Fibroblast of skin of abdomen (primary cell): ENCODE data around the gene BANF1.
A peak's percentile ranks its signal among the peaks of the same experiment; 100 is the strongest.

Experiments used
- DNase-seq: peaks from one replicate; pipeline ENCODE4 v3.0.0-alpha.2; 2013

BANF1 gene

DNA sequence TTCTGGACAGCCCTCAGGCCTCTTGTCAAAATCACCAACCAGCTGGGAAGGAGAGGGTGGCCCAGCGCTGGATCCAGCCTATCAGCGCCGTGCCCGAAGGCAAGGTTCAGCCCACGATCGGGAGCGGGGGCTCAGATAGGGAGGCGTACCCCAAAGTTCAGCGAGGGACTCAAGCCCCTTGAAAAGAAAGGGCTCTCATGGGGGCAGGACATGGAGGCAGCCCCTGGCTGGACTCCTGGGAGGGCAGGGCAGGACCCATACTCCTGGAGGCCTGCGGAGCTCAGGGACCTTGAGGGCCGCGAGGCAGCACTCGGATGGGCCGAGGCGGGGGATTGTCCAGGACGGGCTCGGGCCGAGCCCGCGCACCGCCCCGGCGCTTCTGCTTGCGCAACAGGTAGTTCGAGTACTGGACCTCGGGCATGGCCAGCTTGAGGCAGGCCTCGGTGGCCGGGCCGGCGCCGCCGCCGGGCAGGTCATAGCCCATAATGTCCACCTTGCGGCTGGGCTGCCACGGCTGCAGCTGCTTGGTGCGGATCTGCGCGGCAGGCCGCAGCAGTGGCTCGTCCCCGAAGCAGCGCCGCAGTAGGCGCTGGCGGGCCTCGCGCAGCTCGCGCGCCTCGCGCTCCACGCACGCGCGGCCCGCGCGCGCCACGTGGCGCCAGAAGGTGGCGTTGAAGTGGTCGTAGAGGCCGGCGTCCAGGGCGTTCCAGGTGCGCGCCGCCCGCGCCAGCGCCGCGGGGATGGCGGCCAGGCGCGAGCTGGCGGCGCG, 40.1 kb downstream of the BANF1 start:
- DNase-seq: no peak

DNA sequence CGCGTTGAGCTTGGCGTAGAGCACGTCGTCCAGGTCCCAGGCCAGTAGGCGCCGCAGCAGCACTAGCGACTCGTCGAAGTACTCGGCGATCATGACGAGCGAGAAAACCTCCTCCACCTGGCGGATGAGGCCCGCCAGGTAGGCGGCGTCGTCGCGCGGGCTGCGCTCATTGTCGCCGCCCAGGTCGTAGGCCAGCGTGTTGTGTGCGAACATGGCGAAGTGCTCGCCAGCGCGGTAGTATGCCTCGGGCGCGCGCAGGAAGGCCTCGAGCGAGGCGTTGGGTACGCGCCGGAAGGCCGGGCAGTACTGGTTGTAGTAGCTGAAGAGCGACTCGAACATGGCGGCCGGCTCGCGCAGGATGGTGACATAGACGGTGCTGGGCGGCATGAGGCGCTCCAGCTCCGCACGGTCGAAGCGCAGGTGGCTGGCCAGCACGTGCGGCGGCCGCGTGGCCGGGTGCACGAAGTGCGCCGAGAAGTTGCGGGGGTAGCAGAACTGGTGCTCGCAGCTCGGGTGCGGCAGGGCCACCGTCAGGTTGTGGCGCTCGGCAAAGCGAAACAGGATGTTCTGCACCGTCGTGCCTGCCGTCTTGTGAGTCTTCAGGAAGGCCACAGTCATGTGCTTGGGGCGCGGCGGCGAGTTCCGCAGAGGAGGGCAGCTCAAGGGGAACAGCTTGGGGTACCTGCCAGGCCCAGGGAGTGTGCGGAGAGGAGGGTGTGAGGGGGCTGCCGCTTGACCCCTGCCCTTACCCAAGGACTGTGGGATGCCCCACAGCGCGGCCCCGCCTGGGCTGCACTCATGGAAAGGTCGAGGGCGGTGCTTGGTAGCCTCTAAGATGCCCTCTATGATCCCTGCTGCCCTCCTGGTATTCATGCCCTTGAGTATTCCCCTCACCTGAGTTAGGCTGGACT, 40.9 kb downstream of the BANF1 start:
- DNase-seq: no peak

DNA sequence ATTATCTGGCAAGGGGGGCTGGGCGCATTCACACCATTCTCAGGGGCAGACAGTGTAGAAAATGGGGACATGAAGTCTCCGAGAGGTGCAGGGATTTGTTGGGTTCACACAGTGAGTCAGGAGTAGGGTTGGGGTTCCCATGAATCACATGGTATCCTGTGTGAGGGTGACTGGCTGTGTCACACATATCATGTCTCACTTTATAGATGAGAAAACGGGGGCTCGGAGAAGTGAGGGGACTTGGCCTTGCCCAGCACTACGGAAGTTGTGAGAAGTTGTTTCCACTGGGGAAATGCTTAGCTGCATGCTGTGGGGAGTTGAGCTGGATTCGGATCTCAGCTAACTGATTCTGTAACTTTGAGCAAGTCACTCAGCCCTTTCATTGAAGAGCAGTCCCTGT, 42.5 kb downstream of the BANF1 start:
- no peak for DNase-seq

DNA sequence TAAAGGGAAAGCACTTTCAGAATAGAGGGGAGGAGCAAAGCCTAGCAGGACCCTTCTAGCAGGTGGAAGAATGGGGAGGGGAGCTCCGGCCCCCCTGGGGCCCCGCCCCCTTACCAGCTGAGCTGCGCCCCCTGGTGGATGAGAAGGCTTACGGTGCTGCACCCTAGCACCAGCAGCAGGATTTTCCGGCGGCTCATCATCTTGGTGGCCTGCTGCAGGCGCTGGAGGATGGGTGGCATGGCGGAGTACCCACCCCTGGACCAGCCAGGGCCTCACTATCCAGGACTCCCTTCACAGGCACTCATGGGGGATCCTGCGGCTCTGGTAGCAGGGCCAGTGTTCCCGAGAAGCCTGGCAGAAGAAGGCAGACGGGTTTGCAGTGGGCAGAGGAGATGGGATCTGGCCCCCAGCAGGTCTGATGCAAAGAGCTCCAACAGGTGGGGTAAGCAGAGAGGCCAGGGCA, 42.9 kb downstream of the BANF1 start:
- peak; percentile 67 for DNase-seq

DNA sequence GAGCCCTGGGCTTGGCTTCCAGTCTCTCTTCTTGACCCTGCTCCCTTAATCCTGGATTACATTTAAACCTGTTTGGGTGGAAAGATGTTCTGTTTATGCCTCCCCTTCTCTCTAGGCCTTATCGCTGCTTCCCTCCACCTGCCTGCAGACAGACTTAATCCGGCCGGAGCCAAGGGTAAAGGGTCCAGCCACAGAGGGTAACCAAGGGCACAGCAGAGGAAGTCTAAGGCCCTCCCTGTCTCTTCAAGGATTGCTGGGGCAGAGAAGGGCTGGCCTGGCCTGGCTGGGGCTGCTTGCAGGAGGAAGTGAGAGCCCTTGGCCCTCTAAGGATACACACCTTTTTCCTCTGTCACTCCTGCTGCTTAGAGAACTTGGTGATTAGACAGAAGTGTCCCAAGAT, 44.6 kb downstream of the BANF1 start:
- DNase-seq: no peak

DNA sequence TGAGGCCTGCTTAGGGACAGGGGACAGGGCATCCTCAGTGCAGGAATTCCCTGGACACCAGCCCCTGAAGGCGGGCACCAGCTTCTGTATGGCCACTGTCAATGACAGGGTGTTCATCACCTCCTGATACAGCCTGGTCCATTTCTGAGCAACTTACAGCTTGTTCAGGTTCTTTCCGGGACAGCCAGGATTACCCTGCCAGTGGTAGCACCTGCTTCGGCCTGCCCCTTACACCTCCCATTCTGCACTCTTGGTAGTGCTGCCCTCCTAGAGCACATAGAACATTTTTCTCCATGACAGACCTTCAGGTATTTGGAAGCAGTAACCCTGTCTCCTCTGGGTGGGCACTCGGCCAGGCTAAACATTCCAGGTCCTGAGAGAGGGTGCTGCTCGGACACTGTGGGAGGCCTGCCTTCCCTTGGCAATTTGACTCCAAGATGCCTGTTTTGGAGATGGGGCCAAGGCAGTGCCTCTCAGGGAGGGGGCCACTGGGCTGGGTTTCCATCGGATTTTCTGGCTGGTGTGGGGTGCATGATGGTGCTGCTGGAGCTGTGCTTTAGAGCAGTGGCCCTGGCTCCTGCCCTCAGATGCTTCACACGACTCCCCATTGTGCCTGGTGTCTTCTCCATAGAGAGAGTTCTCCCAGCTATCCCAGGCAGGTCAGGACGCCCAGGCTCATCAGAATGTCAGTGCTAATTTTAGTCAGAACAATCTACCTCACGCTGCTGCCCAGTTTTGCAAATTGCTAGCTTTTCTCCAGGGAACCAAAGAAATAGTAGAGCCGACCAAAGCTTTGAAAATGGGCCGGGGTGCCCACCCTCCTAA, 45.5 kb downstream of the BANF1 start:
- no peak for DNase-seq

DNA sequence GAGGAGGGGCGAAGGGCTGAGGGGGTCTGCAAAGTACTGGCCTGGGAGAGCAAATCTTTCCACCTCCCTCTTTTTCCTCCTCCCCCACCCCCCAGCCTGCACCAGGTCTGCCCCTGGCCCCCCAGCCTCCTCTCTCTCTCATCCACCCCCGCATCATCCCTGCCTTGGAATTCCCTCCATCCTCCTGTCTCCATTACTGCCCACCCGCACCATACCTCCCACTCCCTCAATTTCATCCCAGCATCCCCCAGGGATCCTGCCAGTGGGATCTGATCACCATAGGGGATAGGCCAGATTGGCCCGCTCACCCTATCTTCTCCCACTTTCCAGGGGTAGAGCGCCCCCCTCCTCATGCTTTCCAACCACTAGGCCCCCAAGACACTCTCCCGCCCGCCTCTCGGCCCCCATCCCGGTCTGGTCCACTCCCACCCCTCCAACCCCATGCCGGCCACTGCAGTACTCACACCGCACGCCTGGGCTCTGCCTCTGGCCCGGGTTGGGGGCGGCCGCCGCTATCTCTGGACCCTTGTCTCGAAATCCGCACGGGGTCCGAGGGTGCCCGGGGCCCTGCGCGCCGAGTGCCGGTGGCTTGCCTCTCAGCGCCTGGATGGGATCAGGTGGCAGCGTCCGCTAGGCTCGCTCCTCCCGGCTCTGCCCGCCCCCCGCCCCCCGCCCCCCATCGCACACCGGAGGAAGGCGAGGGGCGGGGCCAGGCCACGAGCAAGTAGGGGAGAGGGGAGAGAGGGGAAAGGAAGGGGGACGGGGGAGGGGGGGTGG, 46.4 kb downstream of the BANF1 start, which contains the start of gene GAL3ST3:
GAL3ST3 (minus strand) TSS at position 615 of the 777 bp plus-strand sequence. CDS start 3,746 bp downstream, outside the sequence.
- no peak for DNase-seq

DNA sequence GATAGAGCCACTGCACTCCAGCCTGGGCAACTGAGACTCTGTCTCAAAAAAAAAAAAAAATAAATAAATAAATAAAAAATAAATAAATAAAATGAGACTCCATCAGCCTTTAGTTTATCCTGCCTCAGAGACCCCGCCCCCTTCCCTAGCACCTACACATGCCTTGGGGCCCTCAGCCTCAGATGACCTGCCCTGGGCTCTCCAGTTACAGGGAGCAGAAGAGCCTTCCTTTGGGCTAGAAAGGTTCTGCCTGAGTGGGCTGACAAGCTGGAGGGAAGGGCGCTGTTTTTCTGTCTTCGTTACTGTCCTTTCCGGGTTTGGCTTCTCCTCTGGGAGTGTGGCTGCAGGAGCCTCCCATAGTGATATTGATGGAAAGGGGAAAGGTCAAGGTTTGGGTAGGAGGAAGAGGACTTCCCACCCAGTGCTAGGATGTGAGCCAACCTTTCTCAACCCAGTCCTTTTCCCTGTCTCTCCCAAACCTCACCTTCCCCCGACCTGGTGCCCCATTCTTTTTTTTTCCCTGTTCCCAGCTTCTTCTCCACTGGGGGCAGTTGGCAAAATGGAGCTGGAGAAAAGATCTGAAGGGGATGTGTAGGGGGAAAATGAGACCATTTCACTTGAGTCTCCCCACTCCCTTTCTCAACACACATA, 48.4 kb downstream of the BANF1 start:
- no peak for DNase-seq

DNA sequence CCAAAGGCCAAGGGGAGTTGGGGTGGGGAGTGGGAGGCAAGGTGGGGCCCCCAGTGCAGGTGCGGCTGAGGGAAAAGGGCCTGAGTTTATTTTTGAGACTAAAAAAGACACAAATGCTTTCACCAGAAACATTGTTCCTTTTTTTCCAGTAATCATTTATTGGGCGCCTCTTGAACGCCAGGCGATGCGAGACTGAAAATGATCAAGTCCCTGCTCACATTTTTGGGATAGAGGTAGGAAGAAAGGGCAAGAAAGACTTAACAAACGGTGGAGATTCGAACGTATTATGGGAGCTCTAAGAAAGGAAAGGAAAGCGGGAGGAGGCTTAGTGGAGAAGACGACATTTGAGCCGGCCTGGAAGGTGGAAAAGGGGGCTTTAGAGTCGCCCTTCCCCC, 49.1 kb downstream of the BANF1 start:
- no peak for DNase-seq

DNA sequence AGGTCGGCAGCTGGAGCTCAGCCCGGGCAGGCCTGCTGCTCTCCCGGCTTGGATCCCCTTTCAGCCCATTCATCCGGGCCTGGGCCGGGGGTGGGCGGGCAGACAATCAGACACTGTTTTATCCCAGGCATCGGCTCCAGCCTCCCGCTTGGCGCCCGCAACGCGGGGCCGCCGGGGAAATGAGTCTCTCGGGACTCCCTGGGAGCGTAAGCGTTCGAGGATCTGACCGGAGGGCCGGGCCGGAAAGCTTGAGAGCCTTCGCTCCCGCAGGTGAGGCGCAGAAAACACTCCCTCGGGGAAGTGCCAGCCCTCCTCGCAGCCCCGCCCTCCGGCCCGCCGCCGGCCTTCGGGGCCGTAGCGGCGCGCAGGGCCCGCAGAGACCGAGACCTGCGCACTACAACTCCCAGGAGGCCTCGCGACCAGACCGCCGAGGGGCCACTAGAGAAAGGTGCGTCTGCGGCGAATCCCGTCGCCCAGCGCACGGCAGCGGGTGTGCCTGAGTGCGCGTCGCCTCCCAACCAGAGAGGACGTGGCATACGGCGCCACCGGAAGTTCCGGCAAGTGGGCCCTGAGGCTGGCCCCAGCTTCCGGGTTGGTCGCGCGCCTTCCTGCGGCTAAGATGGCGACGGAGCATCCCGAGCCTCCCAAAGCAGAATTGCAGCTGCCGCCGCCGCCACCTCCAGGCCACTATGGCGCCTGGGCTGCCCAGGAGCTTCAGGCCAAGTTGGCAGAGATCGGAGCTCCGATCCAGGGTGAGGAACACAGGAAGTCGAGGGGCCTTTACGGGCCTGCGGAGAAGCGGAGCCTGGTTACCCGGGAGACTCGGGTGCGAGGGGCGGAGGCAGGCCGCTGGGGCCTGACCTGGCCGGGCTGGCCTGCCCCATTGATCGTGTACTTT, 49.7 kb downstream of the BANF1 start, which contains the start of gene SF3B2:
SF3B2 (plus strand) TSS at position 599 of the 898 bp plus-strand sequence; CDS start at position 620, 21 bp downstream.
- peak; percentile 99 for DNase-seq

DNA sequence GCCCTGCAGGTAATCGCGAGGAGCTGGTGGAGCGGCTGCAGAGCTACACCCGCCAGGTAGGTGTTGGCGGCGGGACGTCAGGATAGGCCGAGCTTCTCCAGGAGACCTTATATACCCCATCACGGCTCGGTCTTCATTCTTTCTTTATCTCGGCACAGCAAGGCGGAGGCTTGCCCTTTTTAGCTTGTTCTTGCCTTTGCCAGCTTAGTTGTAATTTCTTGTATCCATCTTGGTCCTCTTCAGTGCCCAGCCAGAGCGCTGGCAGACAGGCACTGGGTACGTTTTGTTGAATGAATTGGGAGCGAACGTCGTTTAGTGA, 50.3 kb downstream of the BANF1 start:
- DNase-seq: no peak
